ENCODE measurements around the gene ZNF207. TPM values are rescaled to one million over a fixed set of nuclear protein-coding genes. Genes with fewer than 3 reads are reported as not detected.
"Not testable (repeated sequence)": the region's sequence is repeated elsewhere in the genome, so short reads cannot be mapped to it uniquely, and the experiment has no call there.

ZNF207 gene
- total and polyA plus RNA-seq, 2 donors (not counting 1 experiment from before 2014, with no cell fraction given): 135 to 314 TPM

DNA sequence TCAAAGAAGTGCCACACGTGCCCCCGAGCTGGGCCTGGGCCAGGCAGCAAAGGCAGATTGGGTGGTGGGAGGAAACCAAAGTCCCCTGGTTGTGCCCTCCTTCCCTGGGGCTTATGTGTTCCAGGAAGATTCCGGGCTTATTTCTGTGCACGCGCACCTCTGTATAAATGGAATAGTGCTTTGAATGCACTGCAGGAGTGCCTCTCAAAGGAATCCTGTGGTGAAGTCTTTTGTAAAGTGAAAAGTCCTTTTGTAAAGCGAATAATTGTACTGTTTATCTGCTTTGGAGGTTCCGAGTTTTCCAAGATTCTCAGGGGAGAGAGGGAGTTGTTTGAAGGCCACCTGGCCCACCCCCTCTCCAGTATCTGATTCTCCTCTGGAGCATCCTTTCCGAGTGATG, 34.8 kb upstream of the ZNF207 start:
- POLR2A ChIA-PET: no interaction called here
- Histone ChIP-seq H3K79me2 (ENCODE audit: control insufficient read depth, insufficient read depth, low read length) (no peaks in the 10 kb centered on the region), H3K4me2 (replicated peaks; ENCODE audit: low read depth, low read length, poor library complexity, severe bottlenecking) (no peak overlapping the region), H3K27ac (ENCODE audit: low read length in 2 of 2) (no peak overlapping the region), H3K9me3 (ENCODE audit: control extremely low read depth in 1 of 3, control insufficient read depth in 2 of 3, insufficient read depth in 1 of 3, low read length in 2 of 3) (no peaks in the 10 kb centered on the region), H3K27me3 (replicated peaks in 1 of 4; ENCODE audit: control extremely low read depth in 1 of 4, control insufficient read depth in 3 of 4, insufficient read depth in 4 of 4, low read length in 3 of 4) (peaks cover 0 to 5% (median 0%) of the 10 kb centered on the region in 4 experiments), H3K4me3 (ENCODE audit: control extremely low read depth in 1 of 5, extremely low read depth in 1 of 5, insufficient read depth in 1 of 5, low read depth in 2 of 5, low read length in 4 of 5) (no peak overlapping the region), H3K36me3 (replicated peaks in 1 of 2; ENCODE audit: control extremely low read depth in 1 of 2, control insufficient read depth in 1 of 2, extremely low read depth in 1 of 2, insufficient read depth in 2 of 2, low read length in 1 of 2) (no peaks in the 10 kb centered on the region), H4K20me1 (ENCODE audit: control insufficient read depth, insufficient read depth, low read length, poor library complexity, severe bottlenecking) (no peaks in the 10 kb centered on the region), H3K9ac (ENCODE audit: low read length) (no peak overlapping the region), H2AFZ (ENCODE audit: insufficient read depth, low read depth, low read length, poor library complexity, severe bottlenecking) (no peak overlapping the region), H3K4me1 (ENCODE audit: control insufficient read depth in 2 of 2, insufficient read depth in 2 of 2, low read length in 2 of 2) (peaks cover 10 to 17% of the 10 kb centered on the region in 2 donors)
- intact Hi-C loops (cut with micrococcal nuclease): loop anchor here (5.0 kb wide), 1 partner anchor 308 kb away; the partner anchor contains the start of gene LRRC37B
- Mint-ChIP-seq H3K27ac (no peak overlapping the region), H3K4me3 (no peak overlapping the region), H3K27me3 (no peaks in the 10 kb centered on the region), H3K9me3 (ENCODE audit: insufficient read depth) (no peaks in the 10 kb centered on the region), H3K4me1 (peaks cover 17% of the 10 kb centered on the region)
- no peak for DNase-seq
- TF ChIP-seq EZH2 (IDR thresholded peaks at IDR 0.05; ENCODE audit: borderline replicate concordance, insufficient read depth, low read depth, low read length, poor library complexity, severe bottlenecking): no peak
- TF ChIP-seq, protein P1, sequence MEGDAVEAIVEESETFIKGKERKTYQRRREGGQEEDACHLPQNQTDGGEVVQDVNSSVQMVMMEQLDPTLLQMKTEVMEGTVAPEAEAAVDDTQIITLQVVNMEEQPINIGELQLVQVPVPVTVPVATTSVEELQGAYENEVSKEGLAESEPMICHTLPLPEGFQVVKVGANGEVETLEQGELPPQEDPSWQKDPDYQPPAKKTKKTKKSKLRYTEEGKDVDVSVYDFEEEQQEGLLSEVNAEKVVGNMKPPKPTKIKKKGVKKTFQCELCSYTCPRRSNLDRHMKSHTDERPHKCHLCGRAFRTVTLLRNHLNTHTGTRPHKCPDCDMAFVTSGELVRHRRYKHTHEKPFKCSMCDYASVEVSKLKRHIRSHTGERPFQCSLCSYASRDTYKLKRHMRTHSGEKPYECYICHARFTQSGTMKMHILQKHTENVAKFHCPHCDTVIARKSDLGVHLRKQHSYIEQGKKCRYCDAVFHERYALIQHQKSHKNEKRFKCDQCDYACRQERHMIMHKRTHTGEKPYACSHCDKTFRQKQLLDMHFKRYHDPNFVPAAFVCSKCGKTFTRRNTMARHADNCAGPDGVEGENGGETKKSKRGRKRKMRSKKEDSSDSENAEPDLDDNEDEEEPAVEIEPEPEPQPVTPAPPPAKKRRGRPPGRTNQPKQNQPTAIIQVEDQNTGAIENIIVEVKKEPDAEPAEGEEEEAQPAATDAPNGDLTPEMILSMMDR (IDR thresholded peaks at IDR 0.05): no peak
- 81% methylated on average over 6 of the region's 8 CpGs for WGBS (ENCODE audit: insufficient coverage)
- CTCF ChIA-PET: interaction anchor here (0.9 to 6.9 kb wide), 3 partner anchors 63 to 116 kb away, joined by 4 to 36 read pairs (median 4); no protein-coding TSS in a partner anchor
- ATAC-seq (ENCODE audit: low read depth): no peak

DNA sequence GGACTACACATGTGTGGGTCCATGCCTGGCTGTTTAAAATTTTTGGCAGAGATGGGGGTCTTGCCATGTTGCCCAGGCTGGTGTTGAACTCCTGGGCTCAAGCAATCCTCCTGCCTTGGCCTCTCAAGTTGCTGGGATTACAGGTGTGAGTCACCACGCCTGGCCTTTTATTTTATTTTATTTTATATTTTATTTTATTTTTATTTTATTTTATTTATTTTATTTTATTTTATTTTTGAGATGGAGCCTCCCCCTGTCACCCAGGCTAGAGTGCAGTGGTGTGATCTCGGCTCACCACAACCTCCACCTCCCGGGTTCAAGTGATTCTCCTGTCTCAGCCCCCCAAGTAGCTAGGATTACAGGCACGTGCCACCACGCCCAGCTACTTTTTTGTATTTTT, 33.3 kb upstream of the ZNF207 start:
- DNase-seq; H3K27me3 ChIP-seq (replicated peaks in 1 of 4; ENCODE audit: control extremely low read depth in 1 of 4, control insufficient read depth in 3 of 4, insufficient read depth in 4 of 4, low read length in 3 of 4); H3K4me2 ChIP-seq (replicated peaks; ENCODE audit: low read depth, low read length, poor library complexity, severe bottlenecking); H3K9me3 Mint-ChIP-seq (ENCODE audit: insufficient read depth); H3K9ac ChIP-seq (ENCODE audit: low read length); H3K4me3 ChIP-seq (ENCODE audit: control extremely low read depth in 1 of 5, extremely low read depth in 1 of 5, insufficient read depth in 1 of 5, low read depth in 2 of 5, low read length in 4 of 5); H3K27me3 Mint-ChIP-seq; H3K4me3 Mint-ChIP-seq; H2AFZ ChIP-seq (ENCODE audit: insufficient read depth, low read depth, low read length, poor library complexity, severe bottlenecking); POLR2A ChIA-PET; H3K27ac Mint-ChIP-seq; H3K79me2 ChIP-seq (ENCODE audit: control insufficient read depth, insufficient read depth, low read length); H3K36me3 ChIP-seq (replicated peaks in 1 of 2; ENCODE audit: control extremely low read depth in 1 of 2, control insufficient read depth in 1 of 2, extremely low read depth in 1 of 2, insufficient read depth in 2 of 2, low read length in 1 of 2); ATAC-seq (ENCODE audit: low read depth); H3K9me3 ChIP-seq (ENCODE audit: control extremely low read depth in 1 of 3, control insufficient read depth in 2 of 3, insufficient read depth in 1 of 3, low read length in 2 of 3); H4K20me1 ChIP-seq (ENCODE audit: control insufficient read depth, insufficient read depth, low read length, poor library complexity, severe bottlenecking); H3K27ac ChIP-seq (ENCODE audit: low read length in 2 of 2): not testable (repeated sequence)
- peaks cover 20% of the 10 kb centered on the region for H3K4me1 Mint-ChIP-seq
- intact Hi-C loops (cut with micrococcal nuclease): loop anchor here (5.0 kb wide), 1 partner anchor 309 kb away; the partner anchor contains the start of gene LRRC37B
- CTCF ChIA-PET: interaction anchor here (1.1 to 6.9 kb wide), 2 partner anchors 26 to 64 kb away, joined by 3 to 36 read pairs; no protein-coding TSS in a partner anchor
- H3K4me1 ChIP-seq (ENCODE audit: control insufficient read depth in 2 of 2, insufficient read depth in 2 of 2, low read length in 2 of 2): peaks cover 10 to 17% of the 10 kb centered on the region in 2 donors
- WGBS (ENCODE audit: insufficient coverage): 93% methylated on average over 2 of the region's 5 CpGs

Measured in B cell (primary cell).